Measurements from ENCODE around the gene ATXN1.
"Not testable (repeated sequence)": the region's sequence is repeated elsewhere in the genome, so short reads cannot be mapped to it uniquely, and the experiment has no call there.

Gene ATXN1

DNA sequence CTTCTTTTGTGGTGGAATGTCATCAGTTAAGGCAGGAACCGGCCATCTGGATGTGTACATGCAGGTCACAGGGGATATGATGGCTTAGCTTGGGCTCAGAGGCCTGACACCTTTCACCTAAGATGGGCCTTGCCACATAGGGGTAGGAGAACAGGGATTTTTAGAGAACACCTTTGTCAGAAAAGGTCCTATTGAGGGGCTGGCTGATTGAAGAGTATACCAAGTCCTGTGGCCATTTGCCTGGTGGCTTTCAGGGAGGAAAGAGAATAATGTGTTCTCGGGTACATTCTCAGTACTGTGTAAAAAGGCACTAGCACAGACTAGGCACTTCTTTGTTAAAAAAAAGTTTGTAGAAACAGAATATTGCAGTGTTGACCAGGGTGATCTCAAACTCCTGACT, 496.5 kb downstream of the ATXN1 start:
- TF ChIP-seq, protein P1, sequence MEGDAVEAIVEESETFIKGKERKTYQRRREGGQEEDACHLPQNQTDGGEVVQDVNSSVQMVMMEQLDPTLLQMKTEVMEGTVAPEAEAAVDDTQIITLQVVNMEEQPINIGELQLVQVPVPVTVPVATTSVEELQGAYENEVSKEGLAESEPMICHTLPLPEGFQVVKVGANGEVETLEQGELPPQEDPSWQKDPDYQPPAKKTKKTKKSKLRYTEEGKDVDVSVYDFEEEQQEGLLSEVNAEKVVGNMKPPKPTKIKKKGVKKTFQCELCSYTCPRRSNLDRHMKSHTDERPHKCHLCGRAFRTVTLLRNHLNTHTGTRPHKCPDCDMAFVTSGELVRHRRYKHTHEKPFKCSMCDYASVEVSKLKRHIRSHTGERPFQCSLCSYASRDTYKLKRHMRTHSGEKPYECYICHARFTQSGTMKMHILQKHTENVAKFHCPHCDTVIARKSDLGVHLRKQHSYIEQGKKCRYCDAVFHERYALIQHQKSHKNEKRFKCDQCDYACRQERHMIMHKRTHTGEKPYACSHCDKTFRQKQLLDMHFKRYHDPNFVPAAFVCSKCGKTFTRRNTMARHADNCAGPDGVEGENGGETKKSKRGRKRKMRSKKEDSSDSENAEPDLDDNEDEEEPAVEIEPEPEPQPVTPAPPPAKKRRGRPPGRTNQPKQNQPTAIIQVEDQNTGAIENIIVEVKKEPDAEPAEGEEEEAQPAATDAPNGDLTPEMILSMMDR (IDR thresholded peaks at IDR 0.05; ENCODE audit: borderline replicate concordance, insufficient read depth, low read depth, low read length), result no peak
- H3K4me3 ChIP-seq (ENCODE audit: low read depth, low read length), result no peak overlapping the region

DNA sequence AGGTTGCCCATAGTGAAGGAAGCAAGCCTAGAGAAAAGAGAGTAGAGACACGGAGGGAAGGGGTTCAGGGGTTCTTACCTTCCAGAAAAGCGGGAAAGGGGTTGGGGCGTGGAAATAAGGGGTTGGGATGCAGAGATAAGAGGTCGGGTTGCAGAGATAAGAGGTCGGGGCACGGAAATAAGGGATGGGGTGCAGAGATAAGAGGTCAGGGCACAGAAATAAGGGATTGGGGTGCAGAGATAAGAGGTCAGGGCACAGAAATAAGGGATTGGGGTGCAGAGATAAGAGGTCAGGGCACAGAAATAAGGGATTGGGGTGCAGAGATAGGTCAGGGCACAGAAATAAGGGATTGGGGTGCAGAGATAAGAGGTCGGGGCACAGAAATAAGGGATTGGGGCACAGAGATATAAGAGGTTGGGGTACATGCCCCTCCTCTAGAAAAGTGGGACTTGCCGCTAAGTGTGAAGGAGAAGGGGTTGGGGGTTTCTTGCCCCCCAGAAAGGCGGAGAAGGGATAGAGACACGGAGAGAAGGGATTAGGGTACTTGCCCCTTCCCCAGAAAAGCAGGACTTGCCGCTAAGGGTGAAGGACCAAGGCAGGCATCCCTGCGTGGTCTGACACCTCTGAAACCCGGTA, 497.7 kb downstream of the ATXN1 start:
- not testable (repeated sequence) for H3K4me3 ChIP-seq (ENCODE audit: low read depth, low read length)

GRCh38 chr6:16262773-16263172, 498.5 kb downstream of the ATXN1 start:
- H3K4me3 ChIP-seq (ENCODE audit: low read depth, low read length), result not testable (repeated sequence)

GRCh38 chr6:16260602-16261001, 500.7 kb downstream of the ATXN1 start:
- H3K4me3 ChIP-seq (ENCODE audit: low read depth, low read length), result not testable (repeated sequence)

GRCh38 chr6:16259604-16260003, 501.7 kb downstream of the ATXN1 start:
- H3K4me3 ChIP-seq (ENCODE audit: low read depth, low read length), result not testable (repeated sequence)

DNA sequence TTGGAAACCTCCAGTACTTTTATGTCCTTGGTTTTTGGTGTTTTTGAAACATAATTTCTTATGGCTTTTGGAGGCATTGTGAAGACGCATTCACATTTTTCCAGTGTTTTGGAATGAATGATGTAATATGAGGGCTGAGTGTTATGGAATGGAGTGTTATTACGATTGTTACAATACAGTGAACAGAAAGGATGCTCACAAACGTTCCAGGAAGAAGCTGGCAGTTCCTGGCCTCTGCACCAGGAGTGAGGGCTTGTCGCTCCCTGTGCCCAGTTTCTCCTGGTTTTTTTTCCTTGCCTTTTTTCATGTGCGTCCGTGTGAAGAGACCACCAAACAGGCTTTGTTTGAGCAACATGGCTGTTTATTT, 502.6 kb downstream of the ATXN1 start:
- H3K4me3 ChIP-seq (ENCODE audit: low read depth, low read length), result no peak overlapping the region
- TF ChIP-seq, protein P1 (IDR thresholded peaks at IDR 0.05; ENCODE audit: borderline replicate concordance, insufficient read depth, low read depth, low read length), result no peak

- TF ChIP-seq, protein P1 (IDR thresholded peaks at IDR 0.05; ENCODE audit: borderline replicate concordance, insufficient read depth, low read depth, low read length), result no peak
- H3K4me3 ChIP-seq (ENCODE audit: low read depth, low read length), result no peak overlapping the region
These were observed 503.1 kb downstream of the ATXN1 start for GRCh38 chr6:16257999-16258708.

DNA sequence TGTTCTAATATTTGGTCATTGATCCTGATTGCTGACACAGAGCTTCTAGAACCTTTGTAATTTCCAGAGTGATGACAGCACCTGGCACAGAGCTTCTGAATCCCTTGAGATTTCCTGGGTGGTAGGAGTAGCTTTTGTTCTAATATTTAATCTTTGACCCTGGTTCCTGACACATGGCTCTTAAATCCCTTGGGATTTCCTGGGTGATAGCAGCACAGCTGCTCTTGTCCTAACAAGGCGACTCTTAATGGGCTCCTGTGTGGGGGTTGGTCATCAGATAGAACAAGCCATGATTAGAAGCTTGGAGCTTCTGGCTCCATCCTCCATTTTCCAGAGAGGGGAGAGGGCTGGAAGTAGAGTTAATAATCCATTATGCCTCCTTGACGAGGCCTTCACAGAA, 504.5 kb downstream of the ATXN1 start:
- TF ChIP-seq, protein P1 (IDR thresholded peaks at IDR 0.05; ENCODE audit: borderline replicate concordance, insufficient read depth, low read depth, low read length), result no peak
- no peak overlapping the region for H3K4me3 ChIP-seq (ENCODE audit: low read depth, low read length)

DNA sequence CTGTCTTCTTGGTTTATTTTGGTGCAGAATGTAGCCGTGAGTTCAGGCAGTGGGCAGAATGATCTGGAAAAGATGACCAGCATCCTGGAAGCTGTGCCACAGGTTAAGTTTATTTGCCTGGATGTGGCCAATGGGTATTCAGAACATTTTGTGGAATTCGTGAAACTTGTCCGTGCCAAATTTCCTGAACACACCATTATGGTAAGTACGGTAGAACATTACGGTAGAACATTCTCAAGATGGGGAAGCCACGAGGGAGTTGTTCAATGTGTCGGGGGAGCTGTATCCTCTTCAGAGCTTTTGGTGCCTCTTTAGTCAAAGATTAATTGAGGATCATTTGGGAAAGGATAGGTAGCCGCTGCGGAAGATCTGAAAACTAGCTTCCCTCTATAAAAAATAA, 506.7 kb downstream of the ATXN1 start:
- TF ChIP-seq, protein P1 (IDR thresholded peaks at IDR 0.05; ENCODE audit: borderline replicate concordance, insufficient read depth, low read depth, low read length), result no peak
- no peak overlapping the region for H3K4me3 ChIP-seq (ENCODE audit: low read depth, low read length)

Measured in GM12875 (cell line).